HG03135 (cell line): ENCODE data around the gene ZNF502.
A peak's percentile ranks its signal among the peaks of the same experiment; 100 is the strongest.
"Not testable (repeated sequence)": the region's sequence is repeated elsewhere in the genome, so short reads cannot be mapped to it uniquely, and the experiment has no call there.

Source experiments
- ATAC-seq: cut with Tn5 transposase; IDR thresholded peaks from one replicate; pipeline ENCODE4 v1.9.1; 2021; ENCODE audit warnings: mild to moderate bottlenecking, moderate library complexity; ENCODE audit not compliant: unreplicated experiment

ZNF502 gene

DNA sequence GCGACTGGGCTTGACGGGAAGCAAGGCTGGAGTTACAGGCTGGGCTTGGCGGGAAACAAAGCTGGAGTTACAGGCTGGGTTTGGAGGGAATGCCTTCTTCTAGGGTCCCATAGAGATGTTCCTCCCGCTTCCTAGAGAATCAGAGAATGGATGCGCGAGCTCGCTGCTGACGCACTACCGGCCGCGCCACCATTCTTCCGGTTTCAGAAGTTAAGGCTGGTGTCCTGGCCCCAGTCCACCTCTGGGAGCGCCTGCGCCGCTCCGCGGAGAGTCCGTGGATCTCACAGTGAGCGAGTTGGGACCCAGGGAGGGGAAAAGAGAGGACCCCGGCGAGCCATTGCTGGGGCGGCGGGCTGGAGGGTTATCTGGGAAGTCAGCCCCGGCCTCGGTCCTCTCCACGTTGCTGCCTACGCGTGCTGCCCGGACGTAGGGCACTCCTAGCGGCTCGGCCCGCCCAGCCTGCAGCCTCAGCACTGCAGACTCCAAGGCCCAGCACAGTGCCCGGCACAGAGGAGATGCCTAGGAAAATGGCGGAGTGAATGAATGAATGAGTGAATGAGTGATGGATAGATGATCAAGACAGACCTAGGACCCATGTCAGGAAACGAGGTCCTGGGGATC is at the start of gene ZNF502:
Gene ZNF502 (plus strand): TSS at position 206 of the 621 bp plus-strand sequence. CDS start 7,602 bp downstream, outside the sequence.
- ATAC-seq, result no peak

DNA sequence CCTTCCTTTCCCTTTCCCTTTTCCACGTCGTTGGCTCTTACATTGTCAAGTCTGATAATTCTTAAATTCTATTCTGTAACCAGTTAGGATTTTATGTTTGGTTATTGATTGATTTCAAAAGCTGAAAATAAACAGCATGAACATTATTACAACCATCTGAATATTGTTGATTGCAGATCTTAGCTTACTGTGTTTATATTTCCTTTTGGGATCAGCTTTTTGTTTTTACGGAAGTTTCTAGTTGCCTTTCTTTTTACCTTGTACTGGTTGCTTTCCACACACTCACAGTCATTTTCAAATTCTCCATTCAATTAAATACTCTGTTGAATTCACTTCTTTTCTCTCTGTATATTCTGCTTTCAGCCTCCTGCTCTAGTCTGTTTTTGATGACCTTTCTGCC is 47.3 kb upstream of the ZNF502 start:
- ATAC-seq, result no peak

- ATAC-seq, result no peak
Observed at GRCh38 chr3:44666346-44666745, 46.1 kb upstream of the ZNF502 start.

DNA sequence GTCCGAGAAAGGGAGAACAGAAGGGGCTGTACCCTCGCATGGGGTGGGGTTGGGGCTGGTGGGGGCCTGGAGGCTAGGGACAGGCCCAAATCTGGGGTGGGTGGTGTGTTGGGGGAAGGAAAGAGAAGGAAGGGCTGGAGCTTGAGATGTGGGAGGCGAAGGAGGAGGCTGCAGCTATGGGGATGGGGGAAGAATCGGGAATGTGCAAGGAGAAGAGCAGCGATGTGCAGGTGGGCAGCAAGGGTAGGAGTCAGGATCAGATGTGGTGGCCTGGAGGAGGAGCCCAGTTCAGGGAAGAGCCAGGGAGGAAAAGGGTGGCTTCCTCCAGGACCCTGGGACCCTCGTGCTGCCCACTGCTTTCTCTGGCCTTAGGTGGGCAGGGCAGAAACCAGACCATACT is 42.7 kb upstream of the ZNF502 start:
- ATAC-seq, result no peak

DNA sequence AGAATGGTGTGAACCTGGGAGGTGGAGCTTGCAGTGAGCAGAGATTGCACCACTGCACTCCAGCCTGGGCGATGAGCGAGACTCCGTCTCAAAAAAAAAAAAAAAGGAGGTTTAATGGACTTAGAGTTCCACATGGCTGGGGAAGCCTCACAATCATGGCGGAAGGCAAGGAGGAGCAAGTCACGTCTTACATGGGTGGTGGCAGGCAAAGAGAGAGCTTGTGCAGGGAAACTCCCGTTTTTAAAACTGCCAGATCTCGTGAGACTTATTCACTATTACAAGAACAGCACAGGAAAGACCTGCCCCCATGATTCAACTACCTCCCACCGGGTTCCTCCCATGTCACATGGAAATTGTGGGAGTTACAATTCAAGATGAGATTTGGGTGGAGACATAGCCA is 39.0 kb upstream of the ZNF502 start:
- ATAC-seq, result not testable (repeated sequence)

- ATAC-seq, result no peak
Observed at GRCh38 chr3:44674211-44674610, 38.2 kb upstream of the ZNF502 start.

DNA sequence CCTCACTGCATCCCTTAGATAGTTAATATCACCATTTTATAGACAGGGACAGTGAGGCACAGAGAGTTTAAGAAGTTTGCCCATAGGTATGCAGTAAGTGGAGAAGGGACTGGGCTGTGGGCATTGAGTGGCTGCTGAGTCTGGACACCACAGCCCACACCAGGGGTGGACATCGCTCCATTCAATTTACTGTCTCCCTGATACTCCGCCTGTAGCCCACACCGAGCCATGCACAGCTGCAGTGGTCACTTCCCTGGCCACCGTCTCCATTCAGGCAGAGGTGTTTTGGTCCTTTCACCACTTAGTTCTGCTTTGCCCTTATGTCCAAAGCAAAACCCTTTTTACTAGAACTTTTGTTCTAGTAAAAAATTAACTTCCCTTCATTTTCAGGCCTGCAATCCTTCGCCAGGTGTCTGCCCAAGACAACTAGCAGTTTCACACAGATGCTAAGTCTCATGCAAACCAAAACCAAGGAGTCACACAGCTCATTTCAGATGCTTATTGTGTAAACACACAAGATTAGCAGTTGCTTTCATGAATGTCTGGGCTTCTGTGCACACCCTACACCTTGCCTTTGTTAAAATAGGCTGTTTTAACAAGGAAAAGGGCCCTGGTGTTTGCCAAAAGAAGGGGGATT is 33.9 kb upstream of the ZNF502 start:
- ATAC-seq, result no peak

DNA sequence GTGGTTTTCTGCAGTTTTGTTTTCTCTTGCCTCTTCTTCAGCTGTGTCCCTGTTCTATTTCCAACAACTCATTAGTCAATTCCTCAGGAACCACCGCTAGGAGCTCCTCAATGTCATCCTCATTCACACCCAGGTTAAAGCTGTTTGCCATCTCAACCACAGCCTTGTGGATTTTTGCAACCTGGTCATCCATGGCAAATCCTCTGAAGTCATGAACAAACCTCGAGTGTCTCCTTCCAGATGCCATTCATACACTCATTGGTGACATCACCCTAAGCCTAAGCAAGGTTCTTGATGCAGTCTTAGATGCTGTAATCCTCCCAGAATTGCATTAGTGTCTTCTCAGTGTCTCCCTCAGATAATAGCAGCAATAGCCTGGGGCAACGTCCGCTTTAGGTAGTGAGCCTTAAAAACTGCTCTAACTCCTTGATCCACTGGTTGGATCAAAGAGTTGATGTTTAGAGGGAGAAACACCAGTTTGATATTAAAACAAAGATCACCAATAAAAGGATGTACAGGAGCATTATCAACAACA is 31.5 kb upstream of the ZNF502 start:
- no peak for ATAC-seq

GRCh38 chr3:44682182-44682896 is 30.1 kb upstream of the ZNF502 start:
- no peak for ATAC-seq

GRCh38 chr3:44685128-44685800 is 27.2 kb upstream of the ZNF502 start:
- peak; percentile 70 for ATAC-seq

- no peak for ATAC-seq
Observed at GRCh38 chr3:44687898-44688297, 24.6 kb upstream of the ZNF502 start.

GRCh38 chr3:44721231-44722102 is 9.0 kb downstream of the ZNF502 start:
- no peak for ATAC-seq

DNA sequence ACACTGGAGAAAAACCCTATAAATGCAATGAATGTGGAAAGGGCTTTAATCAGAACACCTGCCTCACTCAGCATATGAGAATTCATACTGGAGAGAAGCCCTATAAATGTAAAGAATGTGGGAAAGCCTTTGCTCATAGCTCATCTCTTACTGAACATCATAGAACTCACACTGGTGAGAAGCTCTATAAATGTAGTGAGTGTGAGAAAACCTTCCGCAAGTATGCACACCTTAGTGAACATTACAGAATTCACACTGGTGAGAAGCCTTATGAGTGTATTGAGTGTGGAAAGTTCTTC is 9.6 kb downstream of the ZNF502 start:
- ATAC-seq, result no peak

- no peak for ATAC-seq
Observed at GRCh38 chr3:44729384-44729910, 17.0 kb downstream of the ZNF502 start, which contains the start of gene ZNF501. Gene ZNF501 (plus strand): TSS chr3:44729635. CDS start chr3:44734422, 4,787 bp downstream.

DNA sequence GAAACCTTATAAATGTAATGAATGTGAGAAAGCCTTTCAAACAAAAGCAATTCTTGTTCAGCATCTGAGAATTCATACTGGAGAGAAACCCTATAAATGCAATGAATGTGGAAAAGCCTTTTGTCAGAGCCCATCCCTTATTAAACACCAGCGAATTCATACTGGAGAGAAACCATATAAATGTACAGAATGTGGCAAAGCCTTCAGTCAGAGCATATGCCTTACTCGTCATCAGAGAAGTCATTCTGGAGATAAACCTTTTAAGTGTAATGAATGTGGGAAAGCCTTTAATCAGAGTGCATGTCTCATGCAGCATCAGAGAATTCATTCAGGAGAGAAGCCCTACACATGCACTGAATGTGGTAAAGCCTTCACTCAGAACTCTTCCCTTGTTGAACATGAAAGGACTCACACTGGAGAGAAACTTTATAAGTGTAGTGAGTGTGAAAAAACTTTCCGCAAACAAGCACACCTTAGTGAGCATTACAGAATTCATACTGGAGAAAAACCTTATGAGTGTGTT is 22.2 kb downstream of the ZNF502 start:
- ATAC-seq, result no peak

DNA sequence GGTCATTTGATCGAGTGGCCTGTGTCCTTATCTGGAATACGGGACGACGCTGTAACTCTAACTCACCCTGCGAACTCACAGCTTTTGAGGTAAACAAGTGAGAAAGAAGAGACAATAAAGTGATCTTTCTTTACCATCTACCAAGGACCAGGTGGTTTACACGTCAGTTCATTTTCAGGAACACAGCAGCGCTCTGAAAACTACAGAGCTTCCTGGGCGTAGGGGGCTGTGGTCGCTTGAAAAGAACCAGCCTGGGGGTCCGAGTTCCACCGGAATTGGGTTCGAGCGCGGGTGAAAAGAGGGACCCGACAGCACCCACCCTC is 48.6 kb downstream of the ZNF502 start:
- ATAC-seq, result no peak

DNA sequence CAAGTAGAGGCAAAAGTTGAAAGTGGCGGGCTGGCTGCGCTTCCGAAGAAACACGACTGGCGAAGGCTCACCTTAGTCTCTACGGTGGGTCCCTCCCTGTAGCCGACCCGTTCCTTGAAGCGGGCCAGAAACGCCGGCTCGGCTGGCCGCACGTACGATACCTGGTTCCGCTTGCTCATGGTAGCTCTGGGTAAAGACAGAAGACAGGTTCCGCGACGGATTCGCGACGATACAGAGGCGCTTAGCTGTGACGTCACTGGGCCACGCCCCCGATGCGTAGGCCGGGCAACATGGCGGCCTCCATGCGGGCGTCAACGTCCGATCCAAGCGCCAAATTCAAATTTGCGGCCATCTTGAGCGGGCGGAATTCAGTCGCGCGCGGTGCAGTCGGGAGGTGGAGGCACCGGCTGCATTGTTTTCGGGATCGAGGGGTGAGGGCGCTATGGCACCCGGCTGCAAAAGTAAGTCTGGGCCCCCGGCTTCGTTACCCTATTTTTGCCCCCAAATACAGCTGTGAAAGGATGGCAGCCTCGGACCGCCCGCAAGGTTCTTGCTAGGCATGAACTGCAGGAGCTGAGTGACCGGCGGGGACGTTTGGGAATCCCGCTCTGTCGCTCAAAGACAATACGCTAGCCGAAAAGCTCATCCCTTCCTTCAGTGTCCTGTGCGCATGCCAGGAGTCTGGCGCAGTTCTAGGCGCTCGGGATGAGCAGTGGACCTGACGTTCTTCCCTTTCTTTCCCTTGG is 49.1 kb downstream of the ZNF502 start, which contains the start of the genes KIAA1143 and KIF15:
Gene KIAA1143 (minus strand): TSS at position 196 of the 746 bp plus-strand sequence. CDS start 17 bp downstream, at position 179.
Gene KIF15 (plus strand): TSS at position 371 of the 746 bp plus-strand sequence. CDS start 72 bp downstream, at position 443.
- peak; percentile 91 for ATAC-seq

GRCh38 chr3:44762170-44762677 is 49.8 kb downstream of the ZNF502 start:
- no peak for ATAC-seq

- ATAC-seq, result no peak
Observed at GRCh38 chr3:44762690-44763089, 50.2 kb downstream of the ZNF502 start.
